ENCODE results near the gene FXYD6.

DNA sequence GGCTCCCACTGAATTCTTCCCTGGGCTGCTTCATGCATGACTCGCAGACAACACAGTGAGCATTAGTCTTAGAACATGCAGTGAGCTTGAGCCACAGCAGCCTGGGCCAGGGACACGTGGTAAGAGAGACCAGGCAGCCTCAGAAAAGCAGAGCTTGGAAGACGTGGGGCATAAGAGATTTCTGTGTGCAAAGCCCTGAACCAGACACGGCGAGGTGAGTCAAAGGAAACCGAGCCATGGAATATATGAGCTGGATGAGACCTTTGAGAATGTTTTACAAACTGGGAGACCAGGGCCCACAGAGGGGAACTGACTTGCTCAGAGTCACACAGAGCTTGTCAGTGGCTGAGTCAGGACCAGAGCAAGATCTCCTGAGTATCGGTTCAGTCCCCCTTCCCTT is 8.5 kb upstream of the FXYD6 start:
- TF ChIP-seq, protein P1, sequence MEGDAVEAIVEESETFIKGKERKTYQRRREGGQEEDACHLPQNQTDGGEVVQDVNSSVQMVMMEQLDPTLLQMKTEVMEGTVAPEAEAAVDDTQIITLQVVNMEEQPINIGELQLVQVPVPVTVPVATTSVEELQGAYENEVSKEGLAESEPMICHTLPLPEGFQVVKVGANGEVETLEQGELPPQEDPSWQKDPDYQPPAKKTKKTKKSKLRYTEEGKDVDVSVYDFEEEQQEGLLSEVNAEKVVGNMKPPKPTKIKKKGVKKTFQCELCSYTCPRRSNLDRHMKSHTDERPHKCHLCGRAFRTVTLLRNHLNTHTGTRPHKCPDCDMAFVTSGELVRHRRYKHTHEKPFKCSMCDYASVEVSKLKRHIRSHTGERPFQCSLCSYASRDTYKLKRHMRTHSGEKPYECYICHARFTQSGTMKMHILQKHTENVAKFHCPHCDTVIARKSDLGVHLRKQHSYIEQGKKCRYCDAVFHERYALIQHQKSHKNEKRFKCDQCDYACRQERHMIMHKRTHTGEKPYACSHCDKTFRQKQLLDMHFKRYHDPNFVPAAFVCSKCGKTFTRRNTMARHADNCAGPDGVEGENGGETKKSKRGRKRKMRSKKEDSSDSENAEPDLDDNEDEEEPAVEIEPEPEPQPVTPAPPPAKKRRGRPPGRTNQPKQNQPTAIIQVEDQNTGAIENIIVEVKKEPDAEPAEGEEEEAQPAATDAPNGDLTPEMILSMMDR (IDR thresholded peaks at IDR 0.05) = no peak
- TF ChIP-seq POLR2A (IDR thresholded peaks at IDR 0.05) = no peak

Measured in testis (tissue), 2 donors.